ENCODE results near the gene NEO1.

GRCh38 chr15:73082812-73083211, 30.5 kb downstream of the NEO1 start:
- TF ChIP-seq NR3C1 (IDR thresholded peaks at IDR 0.05) (no peak), BHLHE40 (IDR thresholded peaks at IDR 0.05; ENCODE audit: low read depth, low read length) (no peak), EP300 (IDR thresholded peaks at IDR 0.05) (no peak), RFX5 (IDR thresholded peaks at IDR 0.05) (no peak), KDM1A (IDR thresholded peaks at IDR 0.05; ENCODE audit: low read depth) (no peak), CEBPB (IDR thresholded peaks at IDR 0.05) (no peak), POLR2A (IDR thresholded peaks at IDR 0.05; ENCODE audit: low read length) (no peak), RARB (CRISPR knock-in tag; IDR thresholded peaks at IDR 0.05) (no peak), KDM5A (IDR thresholded peaks at IDR 0.05) (no peak), NFE2L2 (conservative IDR thresholded peaks at IDR 0.05; ENCODE audit: low read length) (no peak)
- TF ChIP-seq, protein P1, sequence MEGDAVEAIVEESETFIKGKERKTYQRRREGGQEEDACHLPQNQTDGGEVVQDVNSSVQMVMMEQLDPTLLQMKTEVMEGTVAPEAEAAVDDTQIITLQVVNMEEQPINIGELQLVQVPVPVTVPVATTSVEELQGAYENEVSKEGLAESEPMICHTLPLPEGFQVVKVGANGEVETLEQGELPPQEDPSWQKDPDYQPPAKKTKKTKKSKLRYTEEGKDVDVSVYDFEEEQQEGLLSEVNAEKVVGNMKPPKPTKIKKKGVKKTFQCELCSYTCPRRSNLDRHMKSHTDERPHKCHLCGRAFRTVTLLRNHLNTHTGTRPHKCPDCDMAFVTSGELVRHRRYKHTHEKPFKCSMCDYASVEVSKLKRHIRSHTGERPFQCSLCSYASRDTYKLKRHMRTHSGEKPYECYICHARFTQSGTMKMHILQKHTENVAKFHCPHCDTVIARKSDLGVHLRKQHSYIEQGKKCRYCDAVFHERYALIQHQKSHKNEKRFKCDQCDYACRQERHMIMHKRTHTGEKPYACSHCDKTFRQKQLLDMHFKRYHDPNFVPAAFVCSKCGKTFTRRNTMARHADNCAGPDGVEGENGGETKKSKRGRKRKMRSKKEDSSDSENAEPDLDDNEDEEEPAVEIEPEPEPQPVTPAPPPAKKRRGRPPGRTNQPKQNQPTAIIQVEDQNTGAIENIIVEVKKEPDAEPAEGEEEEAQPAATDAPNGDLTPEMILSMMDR (IDR thresholded peaks at IDR 0.05), result no peak
- TF ChIP-seq, protein P2, sequence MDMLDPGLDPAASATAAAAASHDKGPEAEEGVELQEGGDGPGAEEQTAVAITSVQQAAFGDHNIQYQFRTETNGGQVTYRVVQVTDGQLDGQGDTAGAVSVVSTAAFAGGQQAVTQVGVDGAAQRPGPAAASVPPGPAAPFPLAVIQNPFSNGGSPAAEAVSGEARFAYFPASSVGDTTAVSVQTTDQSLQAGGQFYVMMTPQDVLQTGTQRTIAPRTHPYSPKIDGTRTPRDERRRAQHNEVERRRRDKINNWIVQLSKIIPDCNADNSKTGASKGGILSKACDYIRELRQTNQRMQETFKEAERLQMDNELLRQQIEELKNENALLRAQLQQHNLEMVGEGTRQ (IDR thresholded peaks at IDR 0.05), result no peak
